HG03175 (cell line): ENCODE data around the gene USP32.
"Not testable (repeated sequence)": the region's sequence is repeated elsewhere in the genome, so short reads cannot be mapped to it uniquely, and the experiment has no call there.

Experiments used
- ATAC-seq: cut with Tn5 transposase; IDR thresholded peaks from one replicate; pipeline ENCODE4 v1.9.1; 2021; ENCODE audit warnings: mild to moderate bottlenecking, moderate library complexity; ENCODE audit not compliant: unreplicated experiment

Gene USP32, protein sequence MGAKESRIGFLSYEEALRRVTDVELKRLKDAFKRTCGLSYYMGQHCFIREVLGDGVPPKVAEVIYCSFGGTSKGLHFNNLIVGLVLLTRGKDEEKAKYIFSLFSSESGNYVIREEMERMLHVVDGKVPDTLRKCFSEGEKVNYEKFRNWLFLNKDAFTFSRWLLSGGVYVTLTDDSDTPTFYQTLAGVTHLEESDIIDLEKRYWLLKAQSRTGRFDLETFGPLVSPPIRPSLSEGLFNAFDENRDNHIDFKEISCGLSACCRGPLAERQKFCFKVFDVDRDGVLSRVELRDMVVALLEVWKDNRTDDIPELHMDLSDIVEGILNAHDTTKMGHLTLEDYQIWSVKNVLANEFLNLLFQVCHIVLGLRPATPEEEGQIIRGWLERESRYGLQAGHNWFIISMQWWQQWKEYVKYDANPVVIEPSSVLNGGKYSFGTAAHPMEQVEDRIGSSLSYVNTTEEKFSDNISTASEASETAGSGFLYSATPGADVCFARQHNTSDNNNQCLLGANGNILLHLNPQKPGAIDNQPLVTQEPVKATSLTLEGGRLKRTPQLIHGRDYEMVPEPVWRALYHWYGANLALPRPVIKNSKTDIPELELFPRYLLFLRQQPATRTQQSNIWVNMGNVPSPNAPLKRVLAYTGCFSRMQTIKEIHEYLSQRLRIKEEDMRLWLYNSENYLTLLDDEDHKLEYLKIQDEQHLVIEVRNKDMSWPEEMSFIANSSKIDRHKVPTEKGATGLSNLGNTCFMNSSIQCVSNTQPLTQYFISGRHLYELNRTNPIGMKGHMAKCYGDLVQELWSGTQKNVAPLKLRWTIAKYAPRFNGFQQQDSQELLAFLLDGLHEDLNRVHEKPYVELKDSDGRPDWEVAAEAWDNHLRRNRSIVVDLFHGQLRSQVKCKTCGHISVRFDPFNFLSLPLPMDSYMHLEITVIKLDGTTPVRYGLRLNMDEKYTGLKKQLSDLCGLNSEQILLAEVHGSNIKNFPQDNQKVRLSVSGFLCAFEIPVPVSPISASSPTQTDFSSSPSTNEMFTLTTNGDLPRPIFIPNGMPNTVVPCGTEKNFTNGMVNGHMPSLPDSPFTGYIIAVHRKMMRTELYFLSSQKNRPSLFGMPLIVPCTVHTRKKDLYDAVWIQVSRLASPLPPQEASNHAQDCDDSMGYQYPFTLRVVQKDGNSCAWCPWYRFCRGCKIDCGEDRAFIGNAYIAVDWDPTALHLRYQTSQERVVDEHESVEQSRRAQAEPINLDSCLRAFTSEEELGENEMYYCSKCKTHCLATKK (N-terminal part only)

DNA sequence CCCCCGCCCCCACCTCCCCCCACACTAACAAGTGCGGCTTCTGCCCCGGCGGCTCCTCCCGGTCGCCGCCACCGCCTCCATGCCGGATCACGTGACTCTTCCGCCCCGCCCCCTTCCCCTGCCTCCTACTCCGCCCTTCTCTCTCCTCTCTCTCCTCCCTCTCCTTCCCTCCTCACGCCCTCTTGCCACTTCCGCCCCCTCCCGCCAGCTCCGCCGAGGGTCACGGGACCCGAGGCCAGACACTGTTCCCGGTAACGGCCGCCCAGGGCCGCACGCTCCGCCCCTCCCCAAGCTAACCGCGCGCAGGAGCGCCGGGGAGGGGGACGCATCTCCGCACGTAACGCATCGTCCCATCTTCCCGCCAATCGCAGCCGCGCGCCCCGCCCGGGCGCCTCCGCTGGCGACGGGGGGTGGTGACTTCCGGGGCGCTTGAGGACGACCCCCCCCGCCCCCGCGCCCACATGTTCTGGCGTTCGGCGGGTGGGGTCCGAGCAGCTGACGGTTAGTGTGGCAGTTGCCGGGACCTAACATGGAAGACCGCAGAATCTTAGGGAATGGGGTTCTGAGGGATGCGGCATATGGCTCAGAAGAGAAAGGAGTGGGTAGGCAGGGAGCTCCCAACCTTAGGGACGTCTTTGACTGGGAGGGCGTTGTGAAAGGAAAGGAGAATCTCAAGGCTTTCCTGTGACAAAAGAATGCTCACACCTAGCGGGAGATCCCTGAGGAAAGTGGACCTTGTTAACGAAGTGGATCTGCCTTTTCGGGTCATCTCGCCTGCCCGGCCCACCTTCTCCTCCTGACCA is at the start of gene USP32:
Gene USP32, minus strand, starts transcription at position 92 of the 803 bp plus-strand sequence. CDS start 194 bp downstream, outside the sequence.
- ATAC-seq = peak; percentile 80

DNA sequence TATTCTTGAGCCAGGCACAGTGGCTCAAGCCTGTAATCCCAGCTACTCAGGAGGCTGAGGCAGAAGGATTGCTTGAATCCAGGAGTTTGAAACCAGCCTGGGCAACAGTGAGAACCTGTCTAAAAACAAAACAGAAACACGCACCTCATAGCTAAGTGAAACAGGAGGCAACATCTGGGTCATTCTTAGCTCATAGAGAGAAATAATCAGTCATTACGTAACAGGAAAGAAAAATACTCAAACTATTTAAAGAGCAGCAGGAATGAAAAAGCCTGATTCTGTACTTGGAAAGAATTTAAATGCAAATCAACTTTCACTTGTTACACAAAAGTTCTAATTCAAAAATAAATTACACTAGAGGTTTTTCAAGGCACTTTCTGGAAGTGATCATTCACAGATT is 47.6 kb upstream of the USP32 start:
- ATAC-seq = no peak

DNA sequence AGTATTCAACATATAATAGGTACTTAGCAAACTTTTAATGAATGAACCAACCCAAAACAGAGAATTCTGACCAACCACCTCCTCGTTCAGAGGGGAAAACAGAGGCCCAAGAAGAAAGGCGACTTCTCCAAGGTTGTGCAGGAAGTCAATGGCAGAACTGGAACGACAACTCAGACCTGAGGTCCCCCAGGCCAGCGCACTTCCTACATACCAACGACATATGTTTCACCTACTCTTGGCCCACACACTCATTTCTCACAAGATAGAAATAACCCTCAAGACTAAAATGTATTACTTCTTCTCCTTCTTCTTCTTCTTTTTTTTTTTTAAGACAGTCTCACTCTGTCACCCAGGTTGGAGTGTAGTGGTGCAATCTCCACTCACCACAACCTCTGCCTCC is 44.7 kb upstream of the USP32 start:
- ATAC-seq = no peak

DNA sequence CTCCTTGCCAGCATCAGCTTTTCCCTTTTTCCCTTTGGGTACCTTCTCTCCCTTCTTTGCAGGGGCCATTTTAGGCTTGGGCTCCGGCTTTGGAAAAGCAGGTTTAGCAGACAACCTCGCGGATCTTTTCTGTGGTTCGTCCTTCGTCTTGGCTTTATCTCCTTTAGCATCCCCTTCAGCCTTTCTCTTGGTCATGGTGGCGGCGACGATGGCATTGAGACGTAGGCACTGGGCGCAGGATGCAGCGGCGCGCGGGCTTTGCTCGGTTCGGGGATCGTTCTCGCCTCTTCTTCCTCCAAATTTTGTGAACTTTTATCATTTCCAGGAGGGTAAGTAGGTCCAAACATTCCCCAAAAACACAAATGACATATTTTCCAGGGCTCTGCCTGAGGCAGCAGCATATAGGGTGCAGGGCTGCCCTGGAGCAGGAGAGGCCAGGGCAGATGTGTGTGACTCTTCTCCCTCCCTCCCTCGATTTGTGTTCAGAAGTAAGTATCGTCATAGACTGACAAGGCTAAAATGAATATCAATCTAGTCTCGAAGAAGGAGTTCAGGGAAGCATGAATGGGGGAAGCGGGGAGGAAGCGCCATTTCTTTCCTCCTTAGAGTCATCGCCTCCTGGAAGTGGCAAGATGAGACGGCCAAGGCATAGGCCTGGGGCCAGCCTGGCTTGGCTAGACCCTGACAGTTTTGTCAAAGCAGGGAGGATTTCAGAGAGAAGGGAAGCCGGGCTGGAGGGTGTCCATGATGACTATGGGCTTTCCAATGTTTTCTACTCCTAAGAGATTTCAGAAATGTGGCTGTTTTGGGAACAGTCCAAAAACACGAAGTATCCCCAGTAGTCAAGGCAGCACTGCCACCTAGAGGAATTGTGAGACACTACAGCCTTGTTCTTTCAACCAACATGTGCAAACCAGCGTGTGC is 43.6 kb upstream of the USP32 start:
- ATAC-seq = no peak

DNA sequence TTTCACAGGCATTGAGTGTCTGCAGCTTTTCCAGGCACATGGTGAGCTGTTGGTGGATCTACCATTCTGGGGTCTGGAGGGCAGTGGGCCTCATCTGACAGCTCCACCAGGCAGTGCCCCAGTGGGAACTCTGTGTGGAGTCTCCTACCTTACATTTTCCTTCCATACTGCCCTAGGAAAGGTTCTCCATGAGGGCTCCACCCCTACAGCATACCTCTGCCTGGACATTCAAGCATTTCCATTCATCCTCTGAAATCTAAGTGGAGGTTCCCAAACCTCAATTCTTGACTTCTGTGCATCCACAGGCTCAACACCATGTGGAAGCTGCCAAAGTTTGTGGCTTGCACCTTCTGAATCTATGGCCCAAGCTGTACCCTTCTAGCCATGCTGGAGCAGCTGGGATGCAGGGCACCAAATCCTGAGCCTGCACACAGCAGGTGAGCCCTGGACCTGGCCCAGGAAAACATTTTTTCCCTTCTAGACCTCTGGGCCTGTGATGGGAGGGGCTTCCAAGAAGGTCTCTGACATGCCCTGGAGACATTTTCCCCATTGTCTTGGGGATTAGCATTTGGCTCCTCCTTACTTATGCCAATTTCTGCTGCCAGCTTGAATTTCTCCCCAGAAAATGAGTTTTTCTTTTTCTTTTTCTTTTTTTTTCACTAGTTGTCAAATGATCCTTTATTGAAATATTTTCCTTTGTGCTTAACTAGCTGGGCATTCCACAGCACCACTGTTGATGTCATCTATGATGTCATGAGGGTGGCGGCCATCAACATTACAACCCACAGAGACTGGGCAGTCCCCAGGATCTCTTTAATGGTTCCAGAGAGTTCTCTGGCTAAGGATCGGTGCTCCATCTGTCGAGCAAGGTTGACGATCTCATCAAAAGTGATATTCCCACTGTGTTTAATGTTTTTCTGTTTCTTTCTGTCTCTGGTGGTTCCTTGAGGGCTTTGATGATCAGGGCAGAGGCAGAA is 41.4 kb upstream of the USP32 start:
- not testable (repeated sequence) for ATAC-seq

DNA sequence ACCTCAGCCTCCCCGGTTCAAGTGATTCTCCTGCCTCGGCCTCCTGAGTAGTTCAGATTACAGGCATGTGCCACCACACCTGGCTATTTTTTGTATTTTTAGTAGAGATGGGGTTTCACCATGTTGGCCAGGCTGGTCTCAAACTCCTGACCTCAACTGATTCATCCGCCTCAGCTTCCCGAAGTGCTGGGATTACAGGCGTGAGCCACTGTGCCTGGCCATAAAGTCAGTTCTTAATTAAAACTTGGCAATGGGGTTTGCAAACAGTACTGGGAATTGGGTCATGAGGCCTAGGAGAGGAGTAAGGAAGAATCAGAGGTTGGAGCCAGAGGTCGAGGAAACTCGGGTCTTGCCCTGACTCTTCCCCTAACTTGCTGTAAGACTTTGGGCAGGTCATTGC is 38.6 kb upstream of the USP32 start:
- not testable (repeated sequence) for ATAC-seq

DNA sequence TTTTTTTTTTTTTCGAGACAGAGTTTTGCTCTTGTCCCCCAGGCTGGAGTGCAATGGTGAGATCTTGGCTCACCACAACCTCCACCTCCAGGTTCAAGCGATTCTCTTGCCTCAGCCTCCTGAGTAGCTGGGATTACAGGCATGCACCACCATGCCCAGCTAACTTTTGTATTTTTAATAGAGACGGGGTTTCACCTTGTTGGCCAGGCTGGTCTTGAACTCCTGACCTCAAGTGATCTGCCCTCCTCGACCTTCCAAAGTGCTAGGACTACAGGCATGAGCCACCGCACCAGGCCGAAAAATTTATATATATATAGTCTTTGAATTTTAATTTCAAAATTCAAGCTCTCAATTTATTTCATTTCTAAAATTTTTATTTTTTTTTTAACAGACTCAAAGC is 36.6 kb upstream of the USP32 start:
- not testable (repeated sequence) for ATAC-seq

DNA sequence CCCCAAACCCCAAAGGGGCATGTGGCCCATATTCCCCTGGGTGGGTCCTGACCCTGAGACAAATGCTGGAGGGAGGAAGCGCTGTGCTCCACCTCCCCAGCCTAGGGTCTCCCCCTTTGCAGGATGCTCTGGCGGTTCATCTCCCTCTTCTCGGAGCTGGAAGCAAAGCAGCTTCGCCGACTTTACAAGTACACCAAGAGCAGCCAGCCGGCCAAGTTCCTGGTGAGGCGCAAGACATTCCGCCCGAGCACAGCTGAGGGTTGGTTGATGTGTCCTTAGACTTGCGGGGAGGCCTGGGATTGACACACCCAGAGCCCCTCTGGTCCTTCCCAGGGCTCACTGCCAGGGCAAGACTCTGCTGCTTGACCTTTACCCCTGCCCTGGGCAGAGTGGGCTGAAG is 34.7 kb upstream of the USP32 start:
- no peak for ATAC-seq

DNA sequence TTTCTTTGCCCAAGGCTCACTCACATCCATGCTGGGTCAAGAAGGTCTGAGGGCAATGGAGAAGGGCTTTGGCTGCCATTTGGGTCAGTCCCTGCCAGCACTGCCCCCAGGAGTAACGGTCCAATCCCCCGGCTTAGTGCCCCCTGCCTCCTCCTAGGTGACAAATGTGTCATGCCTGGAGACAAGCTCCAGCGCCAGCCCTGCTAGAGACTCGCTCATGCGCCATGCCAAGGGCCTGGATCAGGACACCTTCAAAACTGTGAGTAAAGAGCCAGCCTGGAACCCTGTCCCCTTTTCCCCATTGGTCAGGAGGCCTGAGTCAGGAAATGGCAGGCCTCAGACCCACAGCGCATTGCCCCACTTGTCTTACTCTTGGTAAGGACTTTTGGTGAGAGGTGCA is 33.7 kb upstream of the USP32 start:
- no peak for ATAC-seq

DNA sequence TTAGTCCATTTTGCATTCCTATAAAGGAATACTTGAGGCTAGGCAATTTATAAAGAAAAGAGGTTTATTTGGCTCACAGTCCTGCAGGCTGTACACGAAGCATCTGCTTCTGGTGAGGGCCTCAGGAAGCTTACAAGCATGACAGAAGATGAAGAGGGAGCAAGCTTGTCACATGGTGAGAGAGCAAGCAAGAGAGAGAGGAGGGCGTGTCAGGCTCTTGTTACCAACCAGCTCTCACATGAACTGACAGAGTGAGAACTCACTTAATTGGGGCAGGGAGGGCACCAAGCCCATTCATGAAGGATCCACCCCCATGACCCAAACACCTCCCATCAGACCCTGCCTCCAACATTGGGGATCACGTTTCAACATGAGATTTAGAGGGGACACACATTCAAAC is 31.9 kb upstream of the USP32 start:
- no peak for ATAC-seq

DNA sequence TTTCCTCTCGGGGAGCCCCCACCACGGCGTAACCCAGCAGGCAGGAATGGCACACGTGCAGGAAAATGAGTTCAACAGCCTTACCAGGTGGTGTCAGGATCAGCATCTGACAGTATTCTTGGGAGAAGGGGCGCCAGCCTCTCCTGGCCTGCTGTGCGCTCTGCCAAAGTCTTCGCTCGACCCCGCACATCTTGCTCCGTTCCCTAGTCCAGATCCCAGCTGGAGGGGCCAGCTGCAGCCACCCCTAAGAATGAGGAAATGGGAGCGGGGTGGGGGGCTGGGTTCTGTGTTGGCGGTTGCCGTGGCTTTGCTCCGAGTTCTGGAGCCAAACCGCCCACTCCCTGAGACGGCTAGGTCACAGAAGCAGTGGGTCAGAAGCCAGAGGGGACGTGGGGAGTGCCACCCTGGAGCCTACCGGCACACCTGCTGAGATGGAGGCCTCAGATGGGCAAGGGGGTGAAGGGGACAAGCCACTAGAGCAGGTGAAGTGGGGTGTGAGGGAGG is 30.3 kb upstream of the USP32 start, which contains the start of gene CHCT1:
Gene CHCT1, plus strand, starts transcription at position 328 of the 504 bp plus-strand sequence. Its CDS starts 104 bp downstream, at position 432.
- ATAC-seq = no peak

DNA sequence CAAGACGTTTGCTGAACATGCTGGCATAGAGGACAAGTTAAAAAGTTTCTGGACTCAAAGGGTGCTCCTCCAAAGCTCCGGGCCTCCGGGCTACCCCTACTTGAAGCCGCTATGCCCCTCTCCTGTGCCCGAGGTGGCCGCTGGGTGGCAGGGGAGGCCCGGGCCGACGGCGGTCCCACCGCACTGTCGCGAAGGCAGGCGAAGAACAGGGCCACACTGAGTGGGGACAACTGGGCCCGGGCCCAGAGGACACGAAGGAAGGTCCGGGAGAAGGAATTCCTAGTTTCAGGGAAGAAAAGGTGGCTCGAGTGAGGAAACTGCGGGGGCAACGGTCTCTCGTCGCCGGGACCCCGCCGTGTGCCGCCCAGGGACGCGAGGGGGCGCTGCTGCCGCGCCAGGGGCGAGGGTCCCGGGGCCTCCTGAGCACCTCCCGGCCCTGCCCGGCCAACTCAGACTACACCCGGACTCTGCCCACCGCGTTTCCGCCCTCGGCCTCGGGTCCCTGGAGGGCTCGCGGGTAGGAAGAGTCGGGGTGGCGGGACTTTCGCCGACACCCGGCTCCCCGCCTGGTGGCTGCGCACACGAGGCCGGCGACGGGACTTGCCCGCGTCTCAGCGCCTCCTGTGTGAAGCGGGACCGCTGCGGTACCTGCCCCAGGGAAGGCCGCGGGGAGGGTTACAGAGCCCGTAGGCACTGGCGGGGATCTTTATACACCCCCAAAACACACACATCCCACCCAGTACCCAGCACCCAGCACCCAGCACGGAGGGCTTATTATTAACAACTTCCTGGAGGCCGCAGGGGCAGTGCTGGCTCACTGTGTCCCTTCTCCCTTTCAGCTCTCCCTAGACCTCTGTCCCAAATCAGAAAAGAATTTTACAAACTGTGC is 29.6 kb upstream of the USP32 start:
- ATAC-seq = peak; percentile 85

DNA sequence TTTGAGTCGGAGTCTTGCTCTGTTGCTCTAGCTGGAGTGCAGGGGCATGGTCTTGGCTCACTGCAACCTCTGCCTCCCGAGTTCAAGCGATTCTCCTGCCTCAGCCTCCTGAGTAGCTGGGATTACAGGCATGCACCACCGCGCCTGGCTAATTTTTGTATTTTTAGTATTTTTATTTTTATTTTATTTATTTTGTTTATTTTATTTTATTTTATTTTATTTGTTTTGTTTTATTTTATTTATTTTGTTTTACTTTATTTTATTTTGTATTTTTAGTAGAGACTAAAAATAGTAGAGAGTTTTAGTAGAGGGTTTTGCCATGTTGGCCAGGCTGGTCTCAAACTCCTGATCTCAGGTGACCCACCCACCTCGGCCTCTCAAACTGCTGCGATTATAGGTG is 27.9 kb upstream of the USP32 start:
- not testable (repeated sequence) for ATAC-seq

DNA sequence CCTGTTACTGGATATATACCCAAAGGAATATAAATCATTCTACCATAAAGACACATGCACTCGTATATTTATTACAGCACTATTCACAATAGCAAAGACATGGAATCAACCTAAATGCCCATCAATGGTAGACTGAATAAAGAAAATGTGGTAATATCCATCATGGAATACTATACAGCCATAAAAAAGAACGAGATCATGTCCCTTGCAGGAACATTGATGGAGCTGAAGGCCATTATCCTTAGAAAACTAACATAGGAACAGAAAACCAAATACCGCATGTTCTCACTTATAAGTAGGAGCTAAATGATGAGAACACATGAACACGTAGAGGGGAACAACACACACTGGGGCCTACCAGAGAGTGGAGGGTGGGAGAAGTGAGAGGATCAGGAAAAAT is 27.1 kb upstream of the USP32 start:
- not testable (repeated sequence) for ATAC-seq

DNA sequence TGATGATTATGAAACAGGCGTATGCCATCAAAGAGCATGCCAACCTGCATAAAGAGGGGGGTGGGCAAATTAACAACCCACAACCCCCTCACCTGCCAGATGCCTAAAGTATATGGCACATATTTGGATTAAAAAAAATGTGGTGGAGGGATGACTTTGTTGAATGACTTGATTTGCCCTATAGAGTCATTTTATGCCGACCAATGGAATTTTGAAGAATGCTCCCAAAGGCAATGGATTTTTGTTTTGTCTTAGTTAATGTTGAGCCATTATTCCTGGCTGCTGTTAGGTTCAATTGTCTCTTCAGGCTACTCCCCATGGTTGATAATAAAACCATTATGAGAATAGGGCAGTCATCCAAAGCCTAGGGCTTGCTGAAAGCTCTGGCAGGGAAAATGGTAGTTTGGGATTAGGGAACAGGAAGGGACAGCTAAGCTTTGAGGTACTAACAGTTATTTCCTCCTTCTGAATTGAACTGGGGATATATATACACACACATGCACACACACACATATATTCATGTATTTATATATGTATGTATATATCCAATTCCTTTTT is 24.5 kb upstream of the USP32 start:
- ATAC-seq = no peak

DNA sequence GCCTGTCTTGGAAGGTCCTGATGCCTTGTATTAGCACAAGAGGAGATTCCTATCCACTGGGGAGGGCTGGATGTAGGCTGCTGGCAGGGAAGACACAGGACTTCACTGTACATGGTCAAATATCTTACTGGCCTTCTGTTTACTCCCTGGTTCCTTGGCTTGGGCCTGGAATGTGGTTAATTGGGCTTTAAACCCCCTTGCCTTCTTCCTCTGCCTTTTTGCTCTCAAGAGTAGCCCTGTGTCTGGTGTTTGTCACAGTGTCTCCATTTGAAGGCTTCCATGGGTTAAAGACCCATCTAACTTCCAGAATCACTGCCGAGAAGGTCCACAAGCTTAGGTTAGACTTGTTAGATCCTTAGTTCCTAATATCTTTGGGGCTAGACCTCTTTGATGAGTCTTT is 23.2 kb upstream of the USP32 start:
- no peak for ATAC-seq
